ENCODE data around the gene TLE6.

- TF ChIP-seq REST (IDR thresholded peaks at IDR 0.05; ENCODE audit: insufficient replicate concordance, low read depth) (no peak), CTCF (IDR thresholded peaks at IDR 0.05; ENCODE audit: insufficient read depth, low read length) (no peak), POLR2AphosphoS5 (IDR thresholded peaks at IDR 0.05; ENCODE audit: low read depth) (no peak), SPI1 (IDR thresholded peaks at IDR 0.05; ENCODE audit: borderline replicate concordance, low read depth) (no peak), GABPA (IDR thresholded peaks at IDR 0.05; ENCODE audit: low read depth) (no peak)
These were observed 12.5 kb upstream of the TLE6 start for GRCh38 chr19:2964874-2965273.
